ENCODE results near the gene TMEM117.

DNA sequence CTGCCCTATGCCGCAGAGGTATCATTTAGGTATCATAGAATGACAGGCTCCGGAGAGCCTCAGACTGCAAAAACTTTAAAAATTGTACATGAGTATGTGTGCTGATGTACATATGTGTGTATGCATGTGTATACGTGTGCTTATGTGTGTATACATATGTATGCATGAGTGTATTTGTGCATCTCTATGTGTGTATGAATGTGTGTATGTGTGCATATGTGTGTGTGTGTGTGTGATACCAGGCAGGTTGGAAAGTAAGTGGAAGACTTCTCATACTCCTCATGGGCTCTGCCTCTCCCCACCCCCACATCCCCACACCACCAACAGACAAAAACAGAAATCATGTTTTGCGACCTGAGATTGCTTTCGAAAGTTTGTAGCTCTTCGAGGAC, 621 bp upstream of the TMEM117 start:
- TF ChIP-seq POLR2A (IDR thresholded peaks at IDR 0.05; ENCODE audit: low read length), result no peak
- no peak for TF ChIP-seq GATA1 (IDR thresholded peaks at IDR 0.05; ENCODE audit: low read depth, low read length)
